A549 (cell line): ENCODE measurements around the gene ITGB3. TPM values are rescaled to one million over a fixed set of nuclear protein-coding genes. Genes with fewer than 3 reads are reported as not detected.
"Not testable (repeated sequence)": the region's sequence is repeated elsewhere in the genome, so short reads cannot be mapped to it uniquely, and the experiment has no call there.

ENCODE experiments used
- ATAC-seq, 2 experiments: fragments of 200-7000 bp in 1 of 2; fragments of >200 bp in 1 of 2; cut with Nextera tagmentation in 1 of 2; cut with Tn5 transposase in 1 of 2; 3 replicates each; pipeline versions ENCODE4 v1.8.0 to v1.9.1; 2018 to 2020; ENCODE audit warnings: mild to moderate bottlenecking in 1 of 2, moderate library complexity in 1 of 2
- CTCF ChIA-PET: fragments of 300-600 bp; sonication (Branson Sonifier 250); formaldehyde crosslinking; extraction: SDS; loops from one replicate; lab custom pipeline; 2021; ENCODE audit warnings: antibody characterized with exemption, inconsistent platforms; lab: Yijun Ruan, JAX
- POLR2A ChIA-PET: fragments of 350-600 bp; formaldehyde crosslinking; extraction: SDS; loops from one replicate; lab custom pipeline; 2021; ENCODE audit warnings: antibody characterized with exemption, inconsistent platforms; lab: Yijun Ruan, JAX
- DNase-seq, 2 experiments: peaks; one replicate each; pipeline versions ENCODE4 v3.0.0 to v3.0.0-alpha.2; 2011 to 2016; ENCODE audit warnings: low read depth in 1 of 2, low spot score in 1 of 2
- FAIRE-seq: peaks from 2 replicates; lab custom pipeline; 2011; peaks lifted over from hg19 to GRCh38; lab: Jason Lieb, UNC
- H3K27ac ChIP-seq, 2 experiments: fragments of >200 bp; sonication (Bioruptor Twin); formaldehyde crosslinking; 3 replicates each; pipeline ENCODE4 v1.5.1; 2016 to 2017
- H3K4me1 ChIP-seq: fragments of >200 bp; sonication (Bioruptor Twin); formaldehyde crosslinking; 3 replicates; pipeline ENCODE4 v1.6.1; 2016
- H3K4me2 ChIP-seq: fragments of >200 bp; sonication (Bioruptor Twin); formaldehyde crosslinking; 3 replicates; pipeline ENCODE4 v1.6.1; 2016
- H3K4me3 ChIP-seq: fragments of >200 bp; sonication (Bioruptor Twin); formaldehyde crosslinking; 3 replicates; pipeline ENCODE4 v1.5.1; 2016
- H3K9me3 ChIP-seq: fragments of >200 bp; sonication (Bioruptor Twin); formaldehyde crosslinking; 3 replicates; pipeline ENCODE4 v1.6.1; 2016
- BHLHE40 ChIP-seq: IDR thresholded peaks from 2 replicates; pipeline ENCODE4 v1.6.1; 2012; ENCODE audit warnings: low read depth, low read length, inconsistent platforms
- CEBPB ChIP-seq, 2 experiments: fragments of >200 bp in 1 of 2; sonication (Bioruptor Twin) in 1 of 2; formaldehyde crosslinking in 1 of 2; IDR thresholded peaks; 2 replicates each; pipeline ENCODE4 v1.6.1; 2012 to 2016
- CHD4 ChIP-seq: fragments of 200-600 bp; sonication (generic); IDR thresholded peaks from 2 replicates; pipeline ENCODE4 v1.6.1; 2016; ENCODE audit warnings: antibody characterized with exemption, mild to moderate bottlenecking, borderline replicate concordance
- EP300 ChIP-seq, 2 experiments: fragments of >200 bp; sonication (Bioruptor Twin); formaldehyde crosslinking; IDR thresholded peaks; 2 replicates in 1 of 2; 3 replicates in 1 of 2; pipeline ENCODE4 v1.6.1; 2016 to 2017
- FOSL2 ChIP-seq, 2 experiments: fragments of 450-650 bp in 1 of 2; fragments of >200 bp in 1 of 2; sonication (Bioruptor Twin) in 1 of 2; formaldehyde crosslinking; IDR thresholded peaks; 2 replicates each; pipeline versions ENCODE4 v1.5.0 to v1.6.1; 2016 to 2020; ENCODE audit warnings: mild to moderate bottlenecking in 1 of 2, moderate library complexity in 1 of 2
- HDAC2 ChIP-seq: fragments of 200-600 bp; sonication (generic); IDR thresholded peaks from 2 replicates; pipeline ENCODE4 v1.6.1; 2016
- HEYL ChIP-seq: fragments of 250-450 bp; sonication (Bioruptor Pico); IDR thresholded peaks from 2 replicates; pipeline ENCODE4 v1.8.0; 2021; ENCODE audit warnings: mild to moderate bottlenecking, moderate library complexity
- JUNB ChIP-seq: fragments of >200 bp; sonication (Bioruptor Twin); formaldehyde crosslinking; IDR thresholded peaks from 2 replicates; pipeline ENCODE4 v1.6.1; 2016
- KDM5A ChIP-seq: fragments of 200-600 bp; sonication (generic); IDR thresholded peaks from 2 replicates; pipeline ENCODE4 v1.6.1; 2016; ENCODE audit warnings: antibody characterized with exemption, mild to moderate bottlenecking
- MAZ ChIP-seq: fragments of 150-350 bp; IDR thresholded peaks from 2 replicates; pipeline ENCODE4 v1.6.1; 2014; ENCODE audit warnings: antibody characterized with exemption, low read depth, low read length, borderline replicate concordance
- NFE2L2 ChIP-seq: fragments of 150-350 bp; conservative IDR thresholded peaks from 2 replicates; pipeline ENCODE4 v1.6.1; 2014; ENCODE audit warnings: low read length
- NPAS2 ChIP-seq: fragments of 250-450 bp; sonication (Bioruptor Pico); IDR thresholded peaks from 2 replicates; pipeline ENCODE4 v1.8.0; 2022; ENCODE audit warnings: mild to moderate bottlenecking, moderate library complexity, borderline replicate concordance
- PBX3 ChIP-seq: IDR thresholded peaks from 2 replicates; pipeline ENCODE4 v1.6.1; 2012
- RCOR1 ChIP-seq: fragments of 150-350 bp; IDR thresholded peaks from 2 replicates; pipeline ENCODE4 v1.6.1; 2014; ENCODE audit warnings: antibody characterized with exemption, low read length, low read depth
- SMC3 ChIP-seq: fragments of >200 bp; sonication (Bioruptor Twin); formaldehyde crosslinking; IDR thresholded peaks from 3 replicates; pipeline ENCODE4 v1.6.1; 2018; ENCODE audit warnings: inconsistent platforms
- ZFP36 ChIP-seq: fragments of 450-650 bp; IDR thresholded peaks from 2 replicates; pipeline ENCODE4 v1.6.1; 2014; ENCODE audit warnings: borderline replicate concordance; ENCODE audit not compliant: partially characterized antibody
- ZNF302 ChIP-seq: fragments of 250-450 bp; sonication (Bioruptor Pico); IDR thresholded peaks from 2 replicates; pipeline ENCODE4 v1.9.0; 2021; ENCODE audit warnings: inconsistent platforms, mild to moderate bottlenecking, moderate library complexity
- WGBS: methylation state at CpG from one replicate; pipeline ENCODE4 v1.1.6; 2017; ENCODE audit errors: missing lambda C conversion rate; 5-methylcytosine and 5-hydroxymethylcytosine counted together
- polyA plus RNA-seq, 4 experiments: library from polyadenylated mRNA; depleted of rRNA in 3 of 4; stranded (reverse); fragments of >200 nt; fragmentation: RNase III in 1 of 4; extraction: RNeasy Plus Mini Kit Qiagen cat#74134 plus additional on column Dnase treatment in 1 of 4; gene quantifications; 2 replicates in 3 of 4; 3 replicates in 1 of 4; pipeline ENCODE4 v1.2.3, GENCODE V29; 2011 to 2017
- TF ChIP-seq, protein P1 (sequence below): fragments of 150-350 bp; IDR thresholded peaks from 2 replicates; pipeline ENCODE4 v1.6.1; 2014; ENCODE audit warnings: low read depth, mild to moderate bottlenecking, low read length
- TF ChIP-seq, protein P2 (sequence below): fragments of 450-650 bp; IDR thresholded peaks from 2 replicates; pipeline ENCODE4 v1.6.1; 2014; ENCODE audit warnings: antibody characterized with exemption

ITGB3 gene
- polyA plus RNA-seq, 2 of the 4 experiments (the other 2 are of a cell fraction) = 0.34 to 5.0 TPM

DNA sequence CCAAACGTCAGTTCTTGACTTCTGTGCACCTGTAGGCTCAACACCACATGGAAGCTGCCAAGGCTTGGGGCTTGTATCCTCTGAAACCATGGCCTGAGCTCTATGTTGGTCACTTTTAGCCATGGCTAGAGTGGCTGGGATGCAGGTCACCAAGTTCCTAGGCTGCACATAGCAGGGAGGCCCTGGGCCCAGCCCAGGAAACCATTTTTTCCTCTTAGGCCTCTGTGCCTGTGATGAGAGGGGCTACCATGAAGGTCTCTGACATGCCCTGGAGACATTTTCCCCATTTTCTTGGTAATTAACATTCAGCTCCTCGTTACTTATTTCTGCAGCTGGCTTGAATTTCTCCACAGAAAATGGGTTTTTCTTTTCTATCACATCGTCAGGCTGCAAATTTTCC is 15.3 kb downstream of the ITGB3 start:
- TF ChIP-seq ZFP36 = peak; percentile 42
- TF ChIP-seq, all 56 proteins: peak for 1; not testable (repeated sequence) for 55
- DNase-seq, POLR2A ChIA-PET, H3K4me2 ChIP-seq, H3K9me3 ChIP-seq, H3K27ac ChIP-seq, H3K4me3 ChIP-seq, ATAC-seq, FAIRE-seq: not testable (repeated sequence)
- CTCF ChIA-PET = interaction anchor here (1.2 to 1.6 kb wide), 2 partner anchors 16 to 39 kb away, joined by 3 to 4 read pairs; no protein-coding TSS in a partner anchor
- peaks cover 20% of the 10 kb centered on the region for H3K4me1 ChIP-seq
- WGBS = 38% methylated on average over 3 of the region's 3 CpGs

DNA sequence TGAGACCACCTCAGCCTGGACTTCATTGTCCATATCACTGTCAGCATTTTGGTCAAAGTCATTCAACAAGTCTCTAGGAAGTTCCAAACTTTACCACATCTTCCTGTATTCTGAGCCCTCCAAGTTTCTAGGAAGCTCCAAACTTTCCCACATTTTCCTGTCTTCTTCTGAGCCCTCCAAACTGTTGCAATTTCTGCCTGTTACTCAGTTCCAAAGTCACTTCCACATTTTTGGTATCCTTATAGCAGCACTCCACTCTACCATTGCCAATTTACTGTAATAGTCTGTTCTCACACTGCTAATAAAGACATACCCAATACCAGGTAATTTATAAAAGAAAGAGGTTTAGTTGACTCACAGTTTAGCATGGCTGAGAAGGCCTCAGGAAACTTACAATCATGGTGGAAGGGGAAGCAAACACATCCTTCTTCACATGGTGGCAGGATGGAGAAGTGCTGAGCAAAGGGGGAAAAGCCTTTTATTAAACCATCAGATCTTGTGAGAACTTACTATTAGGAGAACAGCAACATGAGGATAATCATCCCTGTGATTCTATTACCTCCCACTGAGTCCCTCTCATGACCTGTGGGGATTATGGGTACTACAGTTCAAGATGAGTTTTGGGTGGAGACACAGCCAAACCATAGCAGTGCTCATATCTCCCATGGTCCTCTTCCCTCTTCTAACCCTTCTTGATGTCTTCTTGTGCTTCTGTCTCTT is 16.1 kb downstream of the ITGB3 start:
- H3K9me3 ChIP-seq, POLR2A ChIA-PET, CTCF ChIA-PET, H3K4me2 ChIP-seq, DNase-seq, FAIRE-seq, H3K4me3 ChIP-seq, H3K27ac ChIP-seq: not testable (repeated sequence)
- peaks cover 20% of the 10 kb centered on the region for H3K4me1 ChIP-seq
- ATAC-seq = peak in 1 of 2 experiments; percentile 42; a peak in 1 of 6 replicates

DNA sequence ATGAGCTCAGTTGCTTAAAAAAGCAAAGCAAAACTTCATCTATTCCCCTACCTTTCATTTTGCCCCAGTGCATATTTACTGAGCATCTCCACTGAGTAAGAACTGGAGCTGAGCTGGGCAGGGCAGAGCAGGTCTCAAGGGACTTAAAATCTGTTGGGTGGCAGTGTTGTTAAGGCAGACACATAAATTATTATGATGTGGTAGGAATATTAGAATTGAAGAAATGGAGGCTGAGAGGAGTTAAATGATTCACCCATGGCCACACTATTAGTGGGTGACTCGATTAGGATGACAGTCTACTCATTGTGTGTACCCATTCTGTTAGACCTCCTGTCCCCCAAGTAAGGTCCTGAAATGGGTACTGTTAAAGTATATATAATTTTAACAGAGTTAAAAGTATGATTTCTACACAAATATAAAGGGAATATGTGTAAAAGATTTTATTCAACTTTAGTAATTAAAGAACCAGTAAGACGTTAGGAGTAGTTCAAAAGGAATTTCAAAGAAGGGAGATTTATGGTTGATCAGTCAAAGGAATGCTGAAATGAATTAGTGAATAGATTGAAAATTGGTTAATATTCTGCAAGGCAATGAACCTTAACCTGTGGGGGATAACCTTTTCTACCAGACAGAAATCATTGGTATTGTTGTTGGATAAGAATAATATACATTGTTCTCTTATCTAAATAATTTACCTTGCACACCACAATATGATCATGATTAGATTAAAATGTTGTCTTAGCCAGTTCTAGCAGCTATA is 17.5 kb downstream of the ITGB3 start:
- ChIA-PET POLR2A (no interaction called here), CTCF (interaction anchor here (0.8 to 1.2 kb wide), 2 partner anchors 9 to 15 kb away, joined by 3 to 4 read pairs; no protein-coding TSS in a partner anchor)
- peaks cover 8% of the 10 kb centered on the region for H3K9me3 ChIP-seq
- no peak for TF ChIP-seq MAZ
- TF ChIP-seq SMC3 = no peak
- no peak for TF ChIP-seq ZNF302
- no peak for TF ChIP-seq KDM5A
- no peak for TF ChIP-seq HEYL (CRISPR knock-in tag)
- TF ChIP-seq FOSL2 (IDR thresholded peaks at IDR 0.05) = no peak
- no peak for TF ChIP-seq FOSL2 (CRISPR knock-in tag; IDR thresholded peaks at IDR 0.05)
- no peak for TF ChIP-seq NFE2L2
- TF ChIP-seq, protein P1, sequence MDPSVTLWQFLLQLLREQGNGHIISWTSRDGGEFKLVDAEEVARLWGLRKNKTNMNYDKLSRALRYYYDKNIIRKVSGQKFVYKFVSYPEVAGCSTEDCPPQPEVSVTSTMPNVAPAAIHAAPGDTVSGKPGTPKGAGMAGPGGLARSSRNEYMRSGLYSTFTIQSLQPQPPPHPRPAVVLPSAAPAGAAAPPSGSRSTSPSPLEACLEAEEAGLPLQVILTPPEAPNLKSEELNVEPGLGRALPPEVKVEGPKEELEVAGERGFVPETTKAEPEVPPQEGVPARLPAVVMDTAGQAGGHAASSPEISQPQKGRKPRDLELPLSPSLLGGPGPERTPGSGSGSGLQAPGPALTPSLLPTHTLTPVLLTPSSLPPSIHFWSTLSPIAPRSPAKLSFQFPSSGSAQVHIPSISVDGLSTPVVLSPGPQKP = no peak
- TF ChIP-seq NPAS2 (CRISPR knock-in tag) = no peak
- no peak for TF ChIP-seq JUNB
- no peak for TF ChIP-seq EP300 (IDR thresholded peaks at IDR 0.05)
- no peak for TF ChIP-seq CEBPB (IDR thresholded peaks at IDR 0.05)
- no peak for TF ChIP-seq BHLHE40
- TF ChIP-seq, protein P2, sequence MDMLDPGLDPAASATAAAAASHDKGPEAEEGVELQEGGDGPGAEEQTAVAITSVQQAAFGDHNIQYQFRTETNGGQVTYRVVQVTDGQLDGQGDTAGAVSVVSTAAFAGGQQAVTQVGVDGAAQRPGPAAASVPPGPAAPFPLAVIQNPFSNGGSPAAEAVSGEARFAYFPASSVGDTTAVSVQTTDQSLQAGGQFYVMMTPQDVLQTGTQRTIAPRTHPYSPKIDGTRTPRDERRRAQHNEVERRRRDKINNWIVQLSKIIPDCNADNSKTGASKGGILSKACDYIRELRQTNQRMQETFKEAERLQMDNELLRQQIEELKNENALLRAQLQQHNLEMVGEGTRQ = no peak
- no peak for TF ChIP-seq PBX3
- no peak for TF ChIP-seq CHD4
- no peak for TF ChIP-seq RCOR1
- no peak for TF ChIP-seq HDAC2
- FAIRE-seq = peak; percentile 28
- no peak overlapping the region for H3K4me2 ChIP-seq
- no peak overlapping the region for H3K27ac ChIP-seq
- H3K4me3 ChIP-seq = no peak overlapping the region
- ATAC-seq = no peak
- H3K4me1 ChIP-seq = peaks cover 13% of the 10 kb centered on the region
- DNase-seq = no peak
- 34% methylated on average over 2 of the region's 2 CpGs for WGBS
